Fibroblast of the conjunctiva (primary cell): ENCODE results near the gene SCN1A.
"Not testable (repeated sequence)": the region's sequence is repeated elsewhere in the genome, so short reads cannot be mapped to it uniquely, and the experiment has no call there.

Experiments used
- DNase-seq: peaks from one replicate; pipeline ENCODE4 v3.0.0-alpha.2; 2010; ENCODE audit warnings: low read depth

The SCN1A gene

DNA sequence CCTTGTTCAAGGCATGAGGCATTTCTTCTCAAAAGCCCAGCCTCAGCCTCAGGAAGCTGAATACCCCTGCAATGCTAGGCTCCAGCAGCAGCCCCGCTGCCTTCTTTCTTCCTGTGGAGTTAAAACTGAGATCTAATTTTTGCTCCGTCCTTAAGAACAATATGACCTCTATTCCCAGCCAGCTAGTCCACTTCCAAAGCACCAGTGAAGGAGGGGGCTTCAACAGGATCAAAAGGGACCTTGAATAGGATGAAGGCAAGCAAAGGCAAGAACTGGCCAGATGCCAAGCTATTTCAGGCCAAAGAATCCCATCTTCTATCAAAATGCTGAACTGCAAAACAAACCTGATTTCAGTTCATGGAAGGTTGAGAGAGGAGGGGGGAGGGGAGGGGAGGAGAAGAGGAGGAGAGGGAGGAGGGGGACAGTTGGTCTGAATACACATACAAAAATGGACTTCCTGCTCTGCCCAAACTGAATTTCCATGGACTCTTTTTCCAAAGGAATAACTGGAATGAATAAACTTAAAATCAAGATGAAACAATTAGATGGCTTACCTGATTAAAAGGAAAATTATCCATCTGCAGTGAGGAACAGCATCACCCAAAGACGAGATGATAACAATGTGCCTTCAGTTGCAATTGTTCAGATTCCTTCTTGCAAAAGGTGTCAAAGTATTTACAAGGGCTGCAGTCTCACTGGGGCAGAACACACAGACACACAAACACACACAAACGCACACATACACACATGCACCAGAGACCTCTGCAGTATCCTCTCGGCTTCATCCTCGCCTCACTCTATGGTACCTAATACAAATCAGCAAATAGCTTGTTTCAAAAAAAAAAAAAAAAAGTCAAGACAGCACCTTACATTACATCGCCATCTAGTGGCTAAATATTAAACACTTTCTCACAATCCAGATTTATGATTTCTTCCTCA, at the start of gene SCN1A:
Gene SCN1A (minus strand): TSS at position 804 of the 939 bp plus-strand sequence. CDS start 54,399 bp downstream, outside the sequence.
- DNase-seq = peak; percentile 32

DNA sequence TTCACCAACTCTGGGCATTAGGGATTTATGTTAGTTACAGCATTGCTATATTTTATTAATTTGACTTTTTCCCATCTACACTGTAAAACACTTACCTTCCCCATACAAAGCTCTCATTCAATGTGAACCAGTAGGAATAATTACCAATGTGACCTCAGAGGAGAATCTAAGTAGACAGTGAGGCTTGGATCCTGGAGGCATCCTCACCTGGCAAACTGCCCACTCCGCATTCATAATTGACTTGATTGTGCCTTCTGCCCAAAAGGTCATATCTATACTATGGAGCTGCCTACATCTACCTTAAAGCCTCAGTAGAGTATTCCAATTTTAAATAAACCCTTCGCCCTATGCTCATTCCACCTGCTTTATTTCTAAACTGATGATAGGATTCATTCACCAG, 45.4 kb upstream of the SCN1A start:
- DNase-seq = no peak

- DNase-seq = no peak
These were observed 43.4 kb upstream of the SCN1A start for GRCh38 chr2:166171216-166171615.

GRCh38 chr2:166170356-166170755, 42.5 kb upstream of the SCN1A start:
- no peak for DNase-seq

- DNase-seq = no peak
These were observed 39.6 kb upstream of the SCN1A start for GRCh38 chr2:166167449-166167848.

- DNase-seq = no peak
These were observed 36.0 kb upstream of the SCN1A start for GRCh38 chr2:166163775-166164174.

- DNase-seq = no peak
These were observed 30.7 kb upstream of the SCN1A start for GRCh38 chr2:166158546-166158945.

DNA sequence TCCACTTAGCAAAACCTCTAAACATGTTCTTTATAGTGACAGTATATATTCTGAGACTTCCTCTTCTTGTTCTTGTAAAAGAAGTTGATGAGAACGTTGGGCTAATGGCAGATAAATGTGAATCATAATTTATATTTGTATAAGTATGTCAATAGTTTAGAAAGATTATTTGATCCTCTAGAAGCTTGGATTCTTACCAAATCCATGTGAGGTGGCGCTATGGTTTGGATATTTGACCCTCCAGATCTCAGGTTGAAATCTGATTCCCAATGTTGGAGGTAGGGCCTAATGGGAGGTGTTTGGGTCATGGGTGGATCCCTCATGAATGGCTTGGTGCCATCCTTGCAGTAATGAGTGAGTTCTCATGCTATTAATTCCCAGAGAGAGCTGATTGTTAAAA, 29.8 kb upstream of the SCN1A start:
- no peak for DNase-seq

- no peak for DNase-seq
These were observed 29.2 kb upstream of the SCN1A start for GRCh38 chr2:166156985-166157490.

DNA sequence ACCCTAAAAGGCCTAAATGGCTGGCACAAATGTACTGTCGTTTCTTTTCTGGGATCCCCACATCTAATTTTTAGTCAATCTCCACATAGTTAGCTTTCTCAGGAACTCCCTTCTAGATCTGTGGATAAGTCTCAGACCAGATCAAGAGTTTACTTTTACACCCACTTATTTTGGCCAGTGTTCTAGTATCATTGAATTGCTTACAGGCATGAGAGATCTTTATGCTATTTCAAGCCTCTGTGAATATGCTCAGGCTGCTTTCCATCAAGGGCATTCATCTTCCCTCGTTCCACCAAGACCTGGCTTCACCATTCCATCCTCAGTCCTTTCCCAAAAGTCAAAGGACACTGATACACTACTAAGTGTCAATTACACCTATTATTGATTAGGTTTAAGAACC, 27.8 kb upstream of the SCN1A start:
- no peak for DNase-seq

DNA sequence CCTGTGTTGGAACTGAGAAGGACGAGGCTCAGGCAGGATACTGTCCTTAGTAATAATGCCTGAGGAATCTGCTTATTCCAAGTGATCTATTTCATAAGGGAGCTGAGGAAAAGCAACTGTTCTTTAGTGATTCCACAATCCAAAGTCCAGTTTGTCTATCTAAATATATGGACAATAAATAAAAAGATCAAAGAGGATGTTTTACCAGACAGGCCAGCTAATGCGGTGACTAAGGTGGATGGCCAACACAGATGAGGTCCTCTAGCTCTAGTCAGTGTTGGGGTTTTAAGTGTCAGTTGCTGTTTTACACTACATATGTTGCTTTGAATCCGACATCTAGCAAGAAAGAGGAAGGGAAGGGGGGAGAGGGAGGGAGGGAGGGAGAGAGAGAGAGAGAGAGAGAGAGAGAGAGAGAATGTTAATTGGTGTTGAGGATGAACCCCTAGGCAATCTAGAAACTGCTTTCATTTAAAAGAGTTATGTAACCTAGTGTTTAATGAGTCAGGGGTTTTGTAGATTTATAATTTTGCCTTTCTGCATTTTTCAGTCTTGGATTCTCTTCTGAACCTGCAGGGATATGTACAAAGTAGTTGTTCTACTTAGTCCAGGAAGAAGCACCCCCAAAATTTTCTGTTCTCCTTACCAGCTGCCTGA, 27.0 kb upstream of the SCN1A start:
- no peak for DNase-seq

GRCh38 chr2:166152064-166152463, 24.2 kb upstream of the SCN1A start:
- DNase-seq = no peak

DNA sequence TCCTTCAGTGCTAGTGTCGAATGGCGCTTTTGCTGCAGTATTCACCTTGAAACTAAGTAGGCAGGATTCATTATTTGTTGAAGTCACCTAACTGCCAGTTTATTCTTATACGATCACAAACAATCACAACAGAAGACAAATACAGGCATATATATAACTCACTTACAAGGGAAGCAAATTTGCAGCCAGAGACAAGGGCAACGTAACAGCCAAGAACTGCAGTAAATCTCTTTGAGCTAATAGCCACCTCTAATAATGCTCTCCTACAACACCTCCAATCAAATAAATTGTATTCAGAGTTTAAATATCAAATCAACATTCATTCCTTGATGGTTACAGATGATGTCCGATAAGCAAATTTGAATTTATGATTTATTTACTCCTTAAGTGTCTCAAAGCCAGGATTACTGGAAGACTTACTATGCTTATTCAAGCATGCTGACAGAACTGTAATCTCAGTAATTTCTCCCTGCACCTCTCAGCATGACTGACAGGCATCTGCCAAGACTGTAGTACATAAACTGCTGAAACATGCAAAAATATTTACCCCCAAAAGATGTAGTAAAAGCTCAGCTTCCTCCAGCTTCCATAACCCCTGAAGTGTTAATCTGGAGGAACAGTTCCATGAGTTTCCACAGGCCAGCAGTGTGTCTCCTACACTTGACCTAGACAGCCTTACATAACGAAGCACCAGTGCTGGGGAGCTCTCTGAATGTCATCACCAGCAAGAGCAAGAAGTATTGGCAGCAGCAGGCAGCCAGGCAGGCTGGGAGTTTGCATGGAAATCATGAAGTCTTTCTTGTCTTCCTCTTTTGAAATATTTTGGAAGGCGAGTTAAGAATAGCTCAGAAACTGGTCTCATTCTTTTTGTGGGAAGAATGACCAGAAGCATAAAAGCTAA, 20.9 kb upstream of the SCN1A start:
- no peak for DNase-seq

- DNase-seq = no peak
These were observed 20.1 kb upstream of the SCN1A start for GRCh38 chr2:166147883-166148282.

GRCh38 chr2:166144071-166144470, 16.3 kb upstream of the SCN1A start:
- DNase-seq = no peak

- no peak for DNase-seq
These were observed 13.1 kb upstream of the SCN1A start for GRCh38 chr2:166140932-166141331.

DNA sequence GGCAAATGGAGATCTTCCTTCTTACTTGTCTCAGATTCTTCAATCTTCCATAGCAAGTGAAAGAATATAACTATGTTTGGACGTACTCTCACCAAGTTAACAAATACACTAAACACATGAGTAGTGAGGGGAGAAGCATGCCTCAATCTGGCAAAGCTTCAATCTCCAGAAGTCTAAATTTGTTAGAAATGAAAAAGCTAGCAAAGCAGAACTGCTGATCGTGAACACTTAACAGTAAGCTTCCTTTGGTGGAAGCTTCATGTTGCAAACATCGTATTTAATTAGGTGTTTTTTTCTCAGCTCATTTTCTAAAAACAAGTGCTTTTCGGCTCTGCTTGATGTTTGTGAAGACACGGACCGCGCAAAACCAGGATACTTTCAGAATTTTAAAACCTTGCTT, 12.7 kb upstream of the SCN1A start:
- DNase-seq = no peak

GRCh38 chr2:166139479-166139878, 11.7 kb upstream of the SCN1A start:
- not testable (repeated sequence) for DNase-seq

DNA sequence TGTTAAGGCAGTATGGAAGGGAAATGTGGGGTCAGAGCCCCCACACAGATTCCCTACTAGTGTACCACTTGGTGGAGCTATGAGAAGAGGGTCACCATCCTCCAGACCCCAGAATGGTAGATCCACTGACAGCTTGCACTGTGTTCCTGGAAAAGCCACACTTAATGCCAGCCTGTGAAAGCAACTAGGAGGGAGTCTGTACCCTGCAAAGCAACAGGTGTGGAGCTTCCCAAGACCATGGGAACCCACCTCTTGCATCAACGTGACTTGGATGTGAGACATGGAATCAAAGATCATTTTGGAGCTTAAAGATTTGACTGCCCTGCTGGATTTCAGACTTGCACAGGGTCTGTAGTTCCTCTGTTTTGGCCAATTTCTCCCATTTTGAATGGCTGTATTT, 10.8 kb upstream of the SCN1A start:
- DNase-seq = no peak

GRCh38 chr2:166138144-166138543, 10.3 kb upstream of the SCN1A start:
- DNase-seq = no peak

DNA sequence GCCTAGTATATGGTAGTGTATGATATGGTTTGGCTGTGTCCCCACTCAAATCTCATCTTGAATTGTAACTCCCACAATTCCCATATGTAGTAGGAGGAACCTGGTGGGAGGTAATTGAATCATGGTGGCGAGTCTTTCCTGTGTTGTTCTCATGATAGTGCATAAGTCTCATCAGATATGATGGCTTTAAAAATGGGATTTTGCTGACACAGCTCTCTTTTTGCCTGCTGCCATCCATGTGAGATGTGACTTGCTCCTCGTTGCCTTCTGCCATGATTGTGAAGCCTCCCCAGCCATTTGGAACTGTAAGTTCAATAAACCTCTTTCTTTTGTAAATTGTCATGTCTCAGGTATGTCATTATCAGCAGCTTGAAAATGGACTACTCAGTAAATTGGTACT, 9.5 kb upstream of the SCN1A start:
- no peak for DNase-seq

DNA sequence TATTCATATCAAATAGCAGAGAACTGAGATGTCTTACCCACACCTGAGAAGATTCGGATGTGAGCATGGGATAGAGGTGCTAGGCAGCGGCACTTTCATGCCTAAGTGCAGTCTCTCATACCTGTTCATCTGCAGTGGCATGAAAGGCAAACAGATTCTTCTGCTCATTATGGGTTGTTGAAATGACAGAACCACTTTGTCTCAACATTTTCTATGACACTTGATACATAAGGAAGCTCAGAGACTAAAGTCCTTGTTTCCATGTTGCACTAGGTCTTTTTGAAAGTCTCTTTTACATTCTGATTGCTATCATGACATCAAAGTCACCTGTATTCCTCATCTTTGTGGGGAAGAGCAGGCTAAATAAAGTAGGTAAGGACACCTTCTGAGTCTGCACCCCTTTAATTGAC, 8.0 kb upstream of the SCN1A start:
- DNase-seq = no peak
